Left ventricle myocardium inferior (tissue), 1 donor: Measurements from ENCODE around the gene LUM. TPM values are rescaled to one million over a fixed set of nuclear protein-coding genes. Genes with fewer than 3 reads are reported as not detected.

Experiments used
- DNase-seq: peaks from one replicate; pipeline ENCODE4 v3.0.0-alpha.2; 2020
- H3K27ac ChIP-seq: fragments of 200-600 bp; replicated peaks from 2 replicates; pipeline ENCODE4 v1.8.0; 2021
- H3K27me3 ChIP-seq: fragments of 200-600 bp; 2 replicates; pipeline ENCODE4 v1.8.0; 2021; ENCODE audit warnings: low read depth
- H3K36me3 ChIP-seq: fragments of 200-600 bp; 2 replicates; pipeline ENCODE4 v1.8.0; 2021
- H3K4me1 ChIP-seq: fragments of 200-600 bp; 2 replicates; pipeline ENCODE4 v1.8.0; 2021
- H3K4me3 ChIP-seq: fragments of 200-600 bp; 2 replicates; pipeline ENCODE4 v1.8.0; 2021; ENCODE audit warnings: mild to moderate bottlenecking, moderate library complexity
- H3K9me3 ChIP-seq: fragments of 200-600 bp; replicated peaks from 2 replicates; pipeline ENCODE4 v1.8.0; 2021
- CTCF ChIP-seq: fragments of 200-600 bp; IDR thresholded peaks from 2 replicates; pipeline ENCODE4 v1.8.0; 2021; ENCODE audit warnings: antibody characterized with exemption, mild to moderate bottlenecking, borderline replicate concordance
- intact Hi-C: fragments of 100-400 bp; cut with micrococcal nuclease; formaldehyde crosslinking; loops from one replicate; pipeline ENCODE4 v1.11.0; 2022
- total RNA-seq: library from RNA; stranded (reverse); fragmentation: NEBNext Ultra II Directional; extraction: Animal tissue kit (Norgen Biotek cat#: 25700); gene quantifications from one replicate; pipeline ENCODE4 v1.2.1, GENCODE V29; 2021
- donor health status: DM: no; HTN: yes; CAD: no; lungs with severe emphysema.

Gene LUM
- total RNA-seq, 1 donor from 2014 or later: 115 TPM

GRCh38 chr12:91123236-91123916 lies 12.1 kb upstream of the LUM start:
- no peaks in the 10 kb centered on the region for H3K36me3 ChIP-seq
- no peaks in the 10 kb centered on the region for H3K27me3 ChIP-seq
- no peak overlapping the region for H3K27ac ChIP-seq
- no peak for TF ChIP-seq CTCF
- intact Hi-C loops: no loop called here
- H3K4me3 ChIP-seq: no peak overlapping the region
- H3K4me1 ChIP-seq: no peaks in the 10 kb centered on the region
- DNase-seq: no peak
- no peaks in the 10 kb centered on the region for H3K9me3 ChIP-seq

- intact Hi-C loops: no loop called here
- Histone ChIP-seq H3K27ac (no peak overlapping the region), H3K4me1 (no peaks in the 10 kb centered on the region), H3K36me3 (no peaks in the 10 kb centered on the region), H3K4me3 (no peak overlapping the region), H3K9me3 (no peaks in the 10 kb centered on the region), H3K27me3 (no peaks in the 10 kb centered on the region)
- TF ChIP-seq CTCF: no peak
- no peak for DNase-seq
Measured at GRCh38 chr12:91120781-91121180, 9.5 kb upstream of the LUM start.

- Histone ChIP-seq H3K27ac (no peak overlapping the region), H3K9me3 (no peaks in the 10 kb centered on the region), H3K4me1 (no peaks in the 10 kb centered on the region), H3K36me3 (no peaks in the 10 kb centered on the region), H3K4me3 (no peak overlapping the region), H3K27me3 (no peaks in the 10 kb centered on the region)
- TF ChIP-seq CTCF: no peak
- DNase-seq: no peak
- intact Hi-C loops: no loop called here
Measured at GRCh38 chr12:91119089-91119488, 7.8 kb upstream of the LUM start.

- Histone ChIP-seq H3K36me3 (no peaks in the 10 kb centered on the region), H3K9me3 (no peaks in the 10 kb centered on the region), H3K4me3 (no peak overlapping the region), H3K4me1 (no peaks in the 10 kb centered on the region), H3K27ac (no peak overlapping the region), H3K27me3 (no peaks in the 10 kb centered on the region)
- no peak for TF ChIP-seq CTCF
- intact Hi-C loops: no loop called here
- DNase-seq: no peak
Measured at GRCh38 chr12:91113621-91114020, 2.3 kb upstream of the LUM start.

GRCh38 chr12:91110311-91110924 lies 876 bp downstream of the LUM start:
- Histone ChIP-seq H3K9me3 (no peaks in the 10 kb centered on the region), H3K27ac (peak overlapping the region; percentile 62), H3K36me3 (no peaks in the 10 kb centered on the region), H3K4me3 (peak overlapping the region; percentile 53), H3K27me3 (no peaks in the 10 kb centered on the region), H3K4me1 (no peaks in the 10 kb centered on the region)
- intact Hi-C loops: no loop called here
- DNase-seq: no peak
- TF ChIP-seq CTCF: no peak
